Activated T-cell treated with anti-CD3 and anti-CD28 coated beads for 4 hours (primary cell): ENCODE measurements around the gene MANEAL.

Source experiments
- DNase-seq: peaks from one replicate; pipeline ENCODE4 v3.0.0-alpha.2; 2020

MANEAL gene

GRCh38 chr1:37792943-37793686 lies 532 bp upstream of the MANEAL start:
- DNase-seq: no peak

- DNase-seq: no peak
Measured at GRCh38 chr1:37794372-37795339, 1.0 kb downstream of the MANEAL start.

- no peak for DNase-seq
Measured at GRCh38 chr1:37795340-37796125, 1.9 kb downstream of the MANEAL start.

- DNase-seq: no peak
Measured at GRCh38 chr1:37797750-37798345, 4.2 kb downstream of the MANEAL start.

- no peak for DNase-seq
Measured at GRCh38 chr1:37802439-37802838, 8.8 kb downstream of the MANEAL start.

GRCh38 chr1:37807220-37807554 lies 13.5 kb downstream of the MANEAL start:
- DNase-seq: no peak

GRCh38 chr1:37807555-37808368 lies 14.1 kb downstream of the MANEAL start, which contains the start of the genes C1orf122 and YRDC:
Gene C1orf122, plus strand, starts transcription at chr1:37807790. Its CDS starts 615 bp downstream, at chr1:37808405.
Gene YRDC, minus strand, starts transcription at chr1:37808208. Its CDS starts 28 bp downstream, at chr1:37808180.
- DNase-seq: peak; percentile 87

GRCh38 chr1:37808369-37809319 lies 15.0 kb downstream of the MANEAL start:
- no peak for DNase-seq

GRCh38 chr1:37809942-37810341 lies 16.3 kb downstream of the MANEAL start:
- DNase-seq: no peak

GRCh38 chr1:37811027-37811655 lies 17.5 kb downstream of the MANEAL start:
- peak; percentile 48 for DNase-seq

- no peak for DNase-seq
Measured at GRCh38 chr1:37813529-37814145, 20.0 kb downstream of the MANEAL start.

GRCh38 chr1:37814252-37814651 lies 20.6 kb downstream of the MANEAL start:
- no peak for DNase-seq

- no peak for DNase-seq
Measured at GRCh38 chr1:37817481-37817880, 23.8 kb downstream of the MANEAL start.

GRCh38 chr1:37821481-37821880 lies 27.8 kb downstream of the MANEAL start:
- no peak for DNase-seq

- no peak for DNase-seq
Measured at GRCh38 chr1:37822906-37823815, 29.5 kb downstream of the MANEAL start.

- DNase-seq: no peak
Measured at GRCh38 chr1:37824001-37824400, 30.4 kb downstream of the MANEAL start.

- no peak for DNase-seq
Measured at GRCh38 chr1:37825506-37825905, 31.9 kb downstream of the MANEAL start.

GRCh38 chr1:37828410-37829074 lies 34.9 kb downstream of the MANEAL start:
- no peak for DNase-seq
